ENCODE results near the gene SLC27A1.
"Not testable (repeated sequence)": the region's sequence is repeated elsewhere in the genome, so short reads cannot be mapped to it uniquely, and the experiment has no call there.

Gene SLC27A1

DNA sequence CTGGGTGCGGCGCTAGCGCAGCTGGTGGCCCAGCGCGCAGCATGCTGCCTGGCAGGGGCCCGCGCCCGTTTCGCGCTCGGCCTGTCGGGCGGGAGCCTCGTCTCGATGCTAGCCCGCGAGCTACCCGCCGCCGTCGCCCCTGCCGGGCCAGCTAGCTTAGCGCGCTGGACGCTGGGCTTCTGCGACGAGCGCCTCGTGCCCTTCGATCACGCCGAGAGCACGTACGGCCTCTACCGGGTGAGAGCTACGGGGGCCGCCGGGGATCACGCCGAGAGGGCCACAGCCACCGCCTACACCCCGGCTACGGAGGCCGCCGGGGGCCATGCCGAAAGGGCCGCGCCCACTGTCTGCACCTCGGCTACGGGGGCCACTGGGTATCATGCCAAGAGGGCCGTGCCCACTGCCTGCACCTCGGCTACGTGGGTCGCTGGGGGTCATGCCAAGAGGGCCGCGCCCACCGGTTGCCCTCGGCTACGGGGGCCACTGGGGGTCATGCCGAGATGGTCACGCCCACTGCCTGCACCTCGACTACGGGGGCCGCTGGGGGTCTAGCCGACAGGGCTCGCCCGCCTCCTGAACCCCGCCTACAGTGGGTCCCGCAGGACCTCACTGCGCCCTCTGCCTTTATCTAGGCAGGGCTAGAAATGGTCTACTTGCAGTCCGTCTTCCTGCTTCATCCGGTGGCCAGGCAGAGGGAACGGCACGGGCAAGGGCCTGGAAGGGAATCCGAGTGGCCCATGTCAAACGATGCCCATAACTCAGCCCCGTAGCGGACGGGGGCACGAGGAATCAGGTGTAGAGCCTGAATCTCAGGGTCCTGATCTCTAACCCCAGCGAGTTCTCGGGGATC is 41.6 kb downstream of the SLC27A1 start:
- peak; percentile 82 to 85 for DNase-seq

DNA sequence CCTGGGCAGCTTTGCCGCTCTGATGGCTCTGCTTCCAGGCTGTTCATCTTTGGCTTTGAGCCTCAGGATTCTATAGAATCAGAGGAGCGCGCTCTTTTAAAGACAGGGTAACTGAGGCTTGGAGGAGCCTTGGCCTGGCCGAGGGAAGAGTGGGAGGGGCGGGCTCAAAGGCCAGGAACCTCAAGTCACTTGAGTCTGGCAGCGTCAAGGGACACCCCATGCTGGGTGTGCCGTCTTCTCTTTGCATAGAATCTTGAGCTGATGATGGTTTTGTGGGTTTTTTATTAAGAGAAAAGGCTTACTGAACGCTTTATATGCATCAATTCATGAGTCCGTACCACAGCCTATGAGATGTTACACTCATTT is 42.2 kb downstream of the SLC27A1 start:
- DNase-seq: no peak

DNA sequence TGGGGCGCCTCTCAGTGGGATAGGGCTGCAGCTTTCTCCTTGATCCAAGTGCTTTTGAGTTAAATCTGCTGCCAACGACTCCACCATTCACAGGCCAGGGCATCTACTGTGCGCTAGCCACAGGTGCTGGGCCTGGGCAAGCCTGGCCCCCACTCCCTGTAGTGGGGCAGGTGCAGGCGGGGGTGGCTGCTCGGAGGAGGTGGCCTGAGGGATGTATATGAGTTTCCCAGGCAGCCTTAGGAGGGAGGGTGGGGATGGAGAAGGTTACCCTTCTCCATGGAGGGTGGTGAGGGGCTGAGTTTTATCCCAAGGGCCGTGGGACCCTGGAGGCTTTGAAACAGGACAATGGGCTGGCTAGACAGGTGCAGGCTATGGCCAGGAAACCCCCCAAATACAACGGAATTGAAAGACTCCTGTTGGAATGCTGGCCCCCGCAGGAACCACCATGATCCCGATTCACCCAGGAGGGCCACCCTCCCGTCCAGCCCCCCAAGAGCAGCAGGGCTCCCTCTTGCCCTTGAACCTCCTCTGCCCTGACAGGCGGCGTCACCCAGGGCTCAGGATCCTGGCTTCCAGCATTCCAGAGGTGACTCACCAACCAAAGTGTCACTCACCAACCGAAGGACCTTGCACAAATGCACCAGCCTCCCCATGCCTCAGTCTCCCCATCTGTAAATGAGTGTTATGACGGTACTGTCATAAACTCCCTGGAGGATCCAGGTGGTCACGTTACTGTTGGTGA is 45.3 kb downstream of the SLC27A1 start:
- no peak for DNase-seq

DNA sequence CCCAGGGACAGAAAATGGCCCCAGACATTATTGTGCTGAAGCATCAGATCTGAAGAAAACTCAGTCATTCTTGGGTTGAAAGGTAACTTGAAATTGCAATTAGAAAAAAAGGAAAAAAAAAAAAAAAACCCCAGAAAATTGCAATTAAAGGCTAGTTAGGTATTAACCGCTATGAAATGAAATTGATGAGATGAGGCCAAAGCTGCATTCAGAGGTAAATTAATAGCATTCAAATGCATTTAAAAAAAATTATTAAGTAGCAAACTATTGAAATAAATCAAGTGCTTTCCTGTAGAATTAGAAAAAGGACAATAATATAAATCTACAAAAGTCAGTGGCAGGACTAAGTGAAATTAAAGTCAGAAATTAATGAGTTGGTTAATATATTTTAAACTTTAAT is 47.6 kb downstream of the SLC27A1 start:
- DNase-seq: no peak

GRCh38 chr19:17518654-17519053 is 48.3 kb downstream of the SLC27A1 start:
- not testable (repeated sequence) for DNase-seq

- no peak for DNase-seq
Observed at GRCh38 chr19:17519967-17520366, 49.6 kb downstream of the SLC27A1 start.

DNA sequence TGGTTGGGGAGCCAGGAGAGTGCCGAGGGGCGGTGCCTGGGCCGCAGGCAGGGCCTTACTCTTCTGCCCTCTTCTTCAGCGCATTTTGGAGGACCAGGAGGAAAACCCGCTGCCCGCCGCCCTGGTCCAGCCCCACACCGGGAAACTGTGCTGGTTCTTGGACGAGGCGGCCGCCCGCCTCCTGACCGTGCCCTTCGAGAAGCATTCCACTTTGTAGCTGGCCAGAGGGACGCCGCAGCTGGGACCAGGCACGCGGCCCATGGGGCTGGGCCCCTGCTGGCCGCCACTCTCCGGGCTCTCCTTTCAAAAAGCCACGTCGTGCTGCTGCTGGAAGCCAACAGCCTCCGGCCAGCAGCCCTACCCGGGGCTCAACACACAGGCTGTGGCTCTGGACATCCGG is 50.5 kb downstream of the SLC27A1 start:
- DNase-seq: no peak

GRCh38 chr19:17522988-17523872 is 52.9 kb downstream of the SLC27A1 start:
- DNase-seq: peak; percentile 57 to 70

- DNase-seq: no peak
Observed at GRCh38 chr19:17524651-17525050, 54.3 kb downstream of the SLC27A1 start.

- no peak for DNase-seq
Observed at GRCh38 chr19:17525141-17525540, 54.8 kb downstream of the SLC27A1 start.

GRCh38 chr19:17526922-17527321 is 56.6 kb downstream of the SLC27A1 start:
- peak in 1 of 2 experiments; percentile 21 for DNase-seq

DNA sequence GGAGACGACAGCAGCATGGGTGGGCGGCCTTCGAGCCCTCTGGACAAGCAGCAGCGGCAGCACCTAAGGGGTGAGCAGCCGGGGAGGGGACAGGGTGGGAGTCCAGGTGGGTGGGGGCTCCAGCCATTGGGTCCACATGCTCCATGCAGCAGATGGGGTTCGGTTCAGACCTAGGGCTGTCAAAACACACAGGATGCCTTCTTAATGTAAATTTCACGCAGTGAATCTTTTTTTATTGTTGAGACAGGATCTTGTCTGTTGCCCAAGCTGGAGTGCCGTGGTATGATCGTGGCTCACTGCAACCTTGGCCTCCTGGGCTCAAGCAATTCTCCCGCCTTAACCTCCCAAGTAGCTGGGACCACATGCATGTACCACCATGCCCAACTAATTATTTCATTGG is 57.0 kb downstream of the SLC27A1 start:
- no peak for DNase-seq

GRCh38 chr19:17528610-17529009 is 58.3 kb downstream of the SLC27A1 start:
- DNase-seq: no peak

DNA sequence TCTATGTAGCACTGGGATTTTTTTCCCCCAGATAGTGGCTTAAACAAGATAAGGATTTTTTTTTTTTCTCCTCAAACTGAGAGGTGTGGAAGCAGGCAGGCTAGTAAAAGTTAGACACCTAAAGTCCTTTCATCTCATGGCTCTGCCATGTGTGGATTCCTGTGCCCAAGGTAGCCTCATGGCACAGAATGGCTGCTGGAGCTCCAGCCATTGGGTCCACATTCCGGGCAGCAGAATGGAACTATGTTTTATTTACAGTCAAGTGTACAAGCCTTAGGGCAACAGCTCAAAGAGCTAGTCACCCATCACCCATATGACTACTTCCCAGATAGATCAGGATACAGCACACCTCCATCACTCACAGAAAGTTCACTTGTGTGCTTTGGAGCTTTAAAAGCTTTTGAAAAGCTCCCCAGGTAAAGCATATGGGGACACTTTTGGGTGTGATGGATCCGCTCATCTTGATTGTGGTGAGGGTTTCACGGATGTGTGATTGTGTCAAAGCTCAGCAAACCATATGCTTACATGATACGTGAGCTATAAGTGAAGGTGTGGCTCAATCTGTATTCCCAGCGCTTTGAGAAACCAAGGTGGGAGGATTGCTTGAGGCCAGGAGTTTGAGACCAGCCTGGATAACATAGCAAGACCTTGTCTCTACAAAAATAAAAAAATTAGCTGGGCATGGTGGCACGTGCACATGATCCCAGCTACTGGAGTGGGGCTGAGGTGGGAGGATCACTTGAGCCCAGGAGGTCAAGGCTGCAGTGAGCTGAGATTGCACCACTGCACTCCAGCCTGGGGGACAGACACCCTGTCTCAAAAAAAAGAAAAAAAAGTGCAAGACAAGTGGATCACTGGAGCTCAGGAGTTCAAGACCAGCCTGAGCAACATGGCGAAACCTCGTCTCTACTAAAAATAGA is 59.2 kb downstream of the SLC27A1 start:
- no peak for DNase-seq

GRCh38 chr19:17530586-17530985 is 60.3 kb downstream of the SLC27A1 start:
- no peak for DNase-seq

DNA sequence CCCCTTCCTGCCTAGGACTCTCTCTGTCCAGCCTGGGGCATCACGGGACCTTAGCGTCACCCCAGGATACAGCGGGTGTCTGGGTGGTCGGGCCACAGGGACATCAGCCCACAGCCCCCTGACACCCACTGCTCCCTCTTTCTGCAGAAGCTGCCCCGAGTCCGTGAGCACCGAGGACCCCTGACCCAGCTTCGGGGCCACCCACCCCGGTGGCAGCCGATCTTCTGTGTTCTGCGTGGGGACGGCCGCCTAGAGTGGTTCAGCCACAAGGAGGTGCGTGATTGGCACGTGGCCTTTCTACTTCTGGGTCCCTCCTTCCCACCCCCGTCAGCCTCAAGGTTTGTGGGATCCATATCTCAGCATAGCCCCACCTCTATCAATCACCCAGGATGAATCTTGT is 61.8 kb downstream of the SLC27A1 start:
- DNase-seq: no peak

- no peak for DNase-seq
Observed at GRCh38 chr19:17532557-17532956, 62.2 kb downstream of the SLC27A1 start.

DNA sequence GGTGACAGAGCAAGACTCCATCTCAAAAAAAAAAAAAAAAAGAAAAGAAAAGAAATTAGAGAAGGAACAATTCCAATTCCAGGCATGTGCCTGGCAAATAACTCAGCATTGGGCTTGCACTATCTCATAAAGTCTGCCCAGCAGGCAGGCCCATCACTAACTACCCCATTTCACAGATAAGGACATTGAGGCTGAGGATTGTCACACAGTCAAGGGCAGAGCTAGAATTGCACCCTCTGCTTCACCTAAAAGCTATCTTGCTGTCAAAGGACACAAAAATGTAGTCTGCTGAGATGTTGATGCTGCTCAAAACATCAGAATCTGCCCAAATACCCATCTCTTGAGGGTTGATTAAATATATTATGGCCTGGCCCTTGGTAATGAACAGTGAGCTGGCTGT is 64.4 kb downstream of the SLC27A1 start:
- no peak for DNase-seq

DNA sequence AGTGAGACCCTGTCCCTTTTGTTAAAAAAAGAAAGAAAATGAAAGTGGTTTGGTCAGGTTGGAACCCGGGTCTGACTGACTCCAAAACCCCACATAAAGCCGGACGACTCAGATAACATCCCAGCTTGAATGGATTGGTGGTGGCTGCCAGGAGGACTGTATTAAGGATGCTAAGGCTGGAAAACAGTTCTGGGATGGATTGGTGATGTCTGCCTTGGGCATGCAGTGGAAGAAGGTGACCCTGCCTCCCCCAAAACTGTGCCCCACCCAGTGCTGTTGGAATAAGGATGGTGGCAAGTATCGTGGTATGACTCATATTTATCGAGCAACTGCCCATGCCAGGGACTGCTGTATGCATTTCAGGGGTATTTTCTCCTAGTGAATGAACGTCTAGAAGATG is 66.6 kb downstream of the SLC27A1 start:
- DNase-seq: no peak

DNA sequence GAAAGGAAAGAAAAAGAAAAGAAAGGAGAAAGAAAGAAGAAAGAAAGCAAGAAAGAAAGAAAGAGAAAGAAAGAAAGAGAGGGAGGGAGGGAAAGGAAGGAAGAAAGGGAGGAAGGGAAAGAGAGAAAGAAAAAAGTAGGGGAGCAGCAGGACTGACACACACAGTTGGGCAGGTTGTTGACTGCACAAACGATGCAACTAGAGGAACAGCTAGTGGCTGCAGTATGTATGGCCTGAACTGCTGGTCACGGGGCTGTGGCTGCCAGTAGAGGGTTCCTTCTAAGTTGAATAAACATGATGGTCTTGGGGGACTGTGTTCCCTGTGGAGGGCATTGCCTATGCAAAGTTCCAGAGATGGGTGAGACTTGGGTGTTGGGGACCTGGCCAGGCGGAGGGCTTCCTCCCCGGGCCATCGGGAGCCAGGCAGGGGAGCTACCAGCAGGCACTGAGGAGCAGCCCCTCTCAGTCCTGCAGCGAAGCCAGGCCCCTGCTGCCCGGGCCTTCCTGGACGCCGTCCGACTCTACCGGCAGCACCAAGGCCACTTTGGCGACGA is 68.4 kb downstream of the SLC27A1 start:
- no peak for DNase-seq

GRCh38 chr19:17539238-17540117 is 69.2 kb downstream of the SLC27A1 start:
- DNase-seq: peak; percentile 98

Data from activated CD4-positive, alpha-beta T cell treated with anti-CD3 and anti-CD28 coated beads, Interleukin-2, amount 50 U/mL, for 48 hours (primary cell).